ENCODE results near the gene EID1.

Gene EID1, protein sequence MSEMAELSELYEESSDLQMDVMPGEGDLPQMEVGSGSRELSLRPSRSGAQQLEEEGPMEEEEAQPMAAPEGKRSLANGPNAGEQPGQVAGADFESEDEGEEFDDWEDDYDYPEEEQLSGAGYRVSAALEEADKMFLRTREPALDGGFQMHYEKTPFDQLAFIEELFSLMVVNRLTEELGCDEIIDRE

DNA sequence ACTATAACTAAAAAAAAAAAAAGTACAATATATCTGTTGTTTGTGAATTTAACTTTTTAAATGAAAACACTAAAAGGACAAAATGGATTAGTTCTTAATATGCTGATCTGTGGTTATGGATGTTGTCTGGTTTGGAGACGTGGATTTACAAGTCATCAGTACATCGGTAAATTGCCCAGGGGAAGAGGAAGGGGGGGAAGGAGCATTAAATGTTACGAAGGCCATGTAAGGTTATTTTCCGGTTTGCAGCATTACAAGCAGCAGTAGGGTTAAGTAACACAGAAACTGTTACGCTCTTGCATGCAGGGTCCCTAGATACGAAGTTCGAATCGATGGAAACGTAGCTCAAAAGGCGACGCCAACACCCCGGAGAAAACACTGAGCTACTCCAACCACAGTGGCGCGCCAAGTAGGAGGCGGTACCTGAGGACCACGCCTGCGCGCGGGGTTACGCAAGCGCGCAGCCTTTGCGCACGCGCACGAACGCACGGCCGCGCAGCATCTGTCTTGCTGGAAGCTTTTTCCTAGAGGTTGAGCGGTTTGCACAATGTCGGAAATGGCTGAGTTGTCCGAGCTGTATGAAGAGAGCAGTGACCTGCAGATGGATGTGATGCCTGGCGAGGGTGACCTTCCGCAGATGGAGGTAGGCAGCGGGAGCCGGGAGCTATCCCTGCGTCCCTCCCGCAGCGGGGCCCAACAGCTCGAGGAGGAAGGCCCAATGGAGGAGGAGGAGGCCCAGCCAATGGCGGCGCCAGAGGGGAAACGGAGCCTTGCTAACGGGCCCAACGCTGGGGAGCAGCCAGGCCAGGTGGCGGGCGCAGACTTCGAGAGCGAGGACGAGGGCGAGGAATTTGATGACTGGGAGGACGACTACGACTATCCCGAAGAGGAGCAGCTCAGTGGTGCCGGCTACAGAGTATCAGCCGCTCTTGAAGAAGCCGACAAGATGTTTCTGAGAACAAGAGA is at the start of gene EID1:
TSS of gene EID1 (plus strand) at position 505 of the 966 bp plus-strand sequence. CDS start at position 548, 43 bp downstream.
- DNase-seq (ENCODE audit: low read depth) = peak; percentile 84
- TF ChIP-seq, protein P1, sequence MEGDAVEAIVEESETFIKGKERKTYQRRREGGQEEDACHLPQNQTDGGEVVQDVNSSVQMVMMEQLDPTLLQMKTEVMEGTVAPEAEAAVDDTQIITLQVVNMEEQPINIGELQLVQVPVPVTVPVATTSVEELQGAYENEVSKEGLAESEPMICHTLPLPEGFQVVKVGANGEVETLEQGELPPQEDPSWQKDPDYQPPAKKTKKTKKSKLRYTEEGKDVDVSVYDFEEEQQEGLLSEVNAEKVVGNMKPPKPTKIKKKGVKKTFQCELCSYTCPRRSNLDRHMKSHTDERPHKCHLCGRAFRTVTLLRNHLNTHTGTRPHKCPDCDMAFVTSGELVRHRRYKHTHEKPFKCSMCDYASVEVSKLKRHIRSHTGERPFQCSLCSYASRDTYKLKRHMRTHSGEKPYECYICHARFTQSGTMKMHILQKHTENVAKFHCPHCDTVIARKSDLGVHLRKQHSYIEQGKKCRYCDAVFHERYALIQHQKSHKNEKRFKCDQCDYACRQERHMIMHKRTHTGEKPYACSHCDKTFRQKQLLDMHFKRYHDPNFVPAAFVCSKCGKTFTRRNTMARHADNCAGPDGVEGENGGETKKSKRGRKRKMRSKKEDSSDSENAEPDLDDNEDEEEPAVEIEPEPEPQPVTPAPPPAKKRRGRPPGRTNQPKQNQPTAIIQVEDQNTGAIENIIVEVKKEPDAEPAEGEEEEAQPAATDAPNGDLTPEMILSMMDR (IDR thresholded peaks at IDR 0.05; ENCODE audit: control insufficient read depth, extremely low read depth, insufficient read depth) = no peak
- peak within 1 kb of the TSS; percentile 88 for H3K4me3 ChIP-seq (ENCODE audit: low read depth, low read length)

DNA sequence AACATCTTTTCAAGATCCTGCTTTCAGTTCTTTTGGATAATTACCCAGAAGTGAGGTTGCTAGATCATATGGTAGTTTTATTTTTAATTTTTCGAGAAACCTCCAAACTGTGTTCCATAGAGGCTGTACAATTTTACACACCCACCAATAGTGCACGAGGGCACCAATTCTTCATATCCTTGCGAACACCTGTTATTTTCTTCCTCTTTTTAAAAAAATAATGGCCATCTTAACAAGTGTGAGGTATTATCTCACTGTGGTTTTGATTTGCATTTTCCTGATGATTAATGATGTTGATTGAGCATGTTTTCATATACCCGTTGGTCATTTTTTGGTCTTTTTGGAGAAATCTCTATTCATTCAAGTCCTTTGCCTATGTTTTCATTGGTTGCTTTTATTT is 49.5 kb upstream of the EID1 start:
- no peak overlapping the region for H3K4me3 ChIP-seq (ENCODE audit: low read depth, low read length)
- TF ChIP-seq, protein P1 (IDR thresholded peaks at IDR 0.05; ENCODE audit: control insufficient read depth, extremely low read depth, insufficient read depth) = no peak
- DNase-seq (ENCODE audit: low read depth) = no peak

DNA sequence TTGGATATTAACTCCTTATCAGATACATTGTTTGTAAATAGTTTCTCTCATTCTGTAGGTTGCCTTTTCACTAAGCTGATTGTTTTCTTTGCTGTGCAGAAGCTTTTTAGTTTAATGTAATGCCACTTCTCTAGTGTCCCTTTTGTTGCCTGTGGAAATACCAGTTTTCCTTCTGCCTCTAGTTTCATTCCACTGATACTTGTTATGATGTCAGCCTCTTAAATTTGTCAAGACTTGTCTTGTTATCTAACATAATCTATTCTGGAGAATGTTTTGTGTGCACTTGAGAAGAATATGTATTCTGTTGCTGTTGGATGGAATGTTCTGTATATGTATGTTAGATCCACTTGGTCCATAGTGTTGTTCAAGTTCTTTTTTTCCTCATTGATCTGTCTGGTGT is 49.0 kb upstream of the EID1 start:
- DNase-seq (ENCODE audit: low read depth) = no peak
- no peak overlapping the region for H3K4me3 ChIP-seq (ENCODE audit: low read depth, low read length)
- TF ChIP-seq, protein P1 (IDR thresholded peaks at IDR 0.05; ENCODE audit: control insufficient read depth, extremely low read depth, insufficient read depth) = no peak

DNA sequence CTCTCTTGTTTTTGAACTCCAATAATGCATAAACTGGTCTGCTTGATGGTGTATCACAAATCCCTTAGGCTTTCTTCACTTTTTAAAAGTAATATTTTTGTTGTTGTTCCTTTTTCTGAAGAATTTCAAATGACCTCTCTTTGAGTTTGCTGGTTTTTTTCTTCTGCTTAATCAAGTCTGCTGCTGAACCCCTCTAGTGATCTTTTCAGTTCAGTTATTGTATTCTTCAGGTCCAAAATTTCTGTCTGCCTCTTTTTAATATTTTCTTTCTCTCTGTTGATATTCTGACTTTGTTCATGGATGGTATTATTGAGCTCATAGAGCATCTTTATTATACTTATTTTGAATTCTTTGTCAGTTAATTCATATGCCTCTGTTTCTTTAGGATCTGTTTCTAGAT is 45.3 kb upstream of the EID1 start:
- TF ChIP-seq, protein P1 (IDR thresholded peaks at IDR 0.05; ENCODE audit: control insufficient read depth, extremely low read depth, insufficient read depth) = no peak
- no peak for DNase-seq (ENCODE audit: low read depth)
- H3K4me3 ChIP-seq (ENCODE audit: low read depth, low read length) = no peak overlapping the region

DNA sequence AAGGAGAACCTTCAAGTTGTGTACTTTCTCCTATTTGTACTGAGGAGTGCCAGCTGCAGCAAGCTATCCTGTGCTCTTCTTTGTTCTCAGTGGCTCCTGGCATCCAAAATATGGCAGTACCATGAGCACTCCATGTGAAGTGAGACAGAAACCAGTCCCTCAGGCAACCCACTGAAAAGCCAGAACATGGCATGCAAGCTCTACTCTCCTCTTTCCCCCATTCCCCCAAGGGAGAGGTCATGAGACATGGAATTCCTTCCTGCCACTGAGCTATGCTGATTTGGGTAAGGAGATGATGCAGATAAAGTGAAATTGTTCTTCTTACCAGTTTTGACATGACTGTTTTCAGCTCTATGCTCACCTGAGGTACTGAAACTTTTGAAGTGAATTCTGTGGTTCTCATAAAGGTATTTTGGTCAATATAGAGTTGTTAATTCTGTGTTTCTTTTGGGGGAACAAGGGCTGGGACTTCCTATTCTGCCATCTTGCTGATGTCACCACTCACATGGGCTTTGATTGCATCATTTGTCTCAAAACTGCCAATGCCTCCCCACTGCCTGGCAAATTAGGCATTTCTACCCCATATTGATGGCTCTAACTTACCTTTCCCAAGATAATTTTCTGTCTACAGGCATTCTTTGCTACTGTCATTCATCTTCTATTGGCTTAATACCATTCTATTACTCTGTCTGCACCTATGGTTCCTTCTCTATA is 44.3 kb upstream of the EID1 start:
- DNase-seq (ENCODE audit: low read depth) = no peak
- TF ChIP-seq, protein P1 (IDR thresholded peaks at IDR 0.05; ENCODE audit: control insufficient read depth, extremely low read depth, insufficient read depth) = no peak

DNA sequence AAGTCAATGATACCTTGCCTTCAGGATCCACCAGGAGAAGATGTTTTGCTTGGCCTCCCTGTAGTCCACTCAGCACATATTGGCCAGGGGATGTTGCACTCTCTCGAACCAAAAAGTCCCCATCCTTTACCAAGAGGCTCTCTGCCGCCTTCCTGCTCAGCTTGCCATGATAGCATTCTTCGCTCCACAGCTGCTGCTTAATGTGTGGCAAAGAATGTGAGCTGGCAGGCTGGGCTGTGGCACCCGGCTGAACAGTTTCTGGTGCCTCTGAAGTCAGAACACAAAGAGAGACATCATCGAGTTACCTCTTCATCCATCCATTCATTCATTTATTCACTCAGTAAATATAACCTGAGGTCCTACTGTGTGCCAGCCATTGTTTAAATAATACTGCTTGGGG is 43.2 kb upstream of the EID1 start:
- no peak overlapping the region for H3K4me3 ChIP-seq (ENCODE audit: low read depth, low read length)
- DNase-seq (ENCODE audit: low read depth) = no peak
- TF ChIP-seq, protein P1 (IDR thresholded peaks at IDR 0.05; ENCODE audit: control insufficient read depth, extremely low read depth, insufficient read depth) = no peak

More for the DNA sequence above, 44.3 kb upstream of the EID1 start:
- no peak overlapping the region for H3K4me3 ChIP-seq (ENCODE audit: low read depth, low read length)
